A549 (cell line): Measurements from ENCODE around the gene LCN6.

ENCODE experiments used
- CBX2 ChIP-seq: fragments of 200-600 bp; sonication (generic); IDR thresholded peaks from 2 replicates; pipeline ENCODE4 v1.6.1; 2016; ENCODE audit warnings: low read depth, mild to moderate bottlenecking, borderline replicate concordance
- FOSL2 ChIP-seq, 2 experiments: fragments of 450-650 bp in 1 of 2; fragments of >200 bp in 1 of 2; sonication (Bioruptor Twin) in 1 of 2; formaldehyde crosslinking; IDR thresholded peaks; 2 replicates each; pipeline versions ENCODE4 v1.5.0 to v1.6.1; 2016 to 2020; ENCODE audit warnings: mild to moderate bottlenecking in 1 of 2, moderate library complexity in 1 of 2
- MAZ ChIP-seq: fragments of 150-350 bp; IDR thresholded peaks from 2 replicates; pipeline ENCODE4 v1.6.1; 2014; ENCODE audit warnings: antibody characterized with exemption, low read depth, low read length, borderline replicate concordance
- MYC ChIP-seq: IDR thresholded peaks from 2 replicates; pipeline ENCODE4 v1.6.1; 2012; ENCODE audit warnings: mild to moderate bottlenecking, inconsistent platforms, low read length, improper control_type of control experiment, borderline replicate concordance
- RCOR1 ChIP-seq: fragments of 150-350 bp; IDR thresholded peaks from 2 replicates; pipeline ENCODE4 v1.6.1; 2014; ENCODE audit warnings: antibody characterized with exemption, low read length, low read depth
- RNF2 ChIP-seq: fragments of 200-600 bp; sonication (generic); IDR thresholded peaks from 2 replicates; pipeline ENCODE4 v1.6.1; 2016; ENCODE audit warnings: low read depth, mild to moderate bottlenecking, antibody characterized with exemption, moderate library complexity, borderline replicate concordance
- TF ChIP-seq, protein P1 (sequence below): fragments of >200 bp; sonication (Bioruptor Twin); formaldehyde crosslinking; IDR thresholded peaks from 3 replicates; pipeline ENCODE4 v1.5.1; 2016
- TF ChIP-seq, protein P2 (sequence below): fragments of 450-650 bp; IDR thresholded peaks from 2 replicates; pipeline ENCODE4 v1.6.1; 2014; ENCODE audit warnings: antibody characterized with exemption
- TF ChIP-seq, protein P3 (sequence below): IDR thresholded peaks from 2 replicates; pipeline ENCODE4 v1.6.1; 2012
- TF ChIP-seq, protein P4 (sequence below): IDR thresholded peaks from 2 replicates; pipeline ENCODE4 v1.6.1; 2012
- TF ChIP-seq, protein P5 (sequence below): fragments of 250-450 bp; sonication (Bioruptor Pico); IDR thresholded peaks from 2 replicates; pipeline ENCODE4 v1.5.0; 2021; ENCODE audit warnings: mild to moderate bottlenecking, moderate library complexity, borderline replicate concordance

DNA sequence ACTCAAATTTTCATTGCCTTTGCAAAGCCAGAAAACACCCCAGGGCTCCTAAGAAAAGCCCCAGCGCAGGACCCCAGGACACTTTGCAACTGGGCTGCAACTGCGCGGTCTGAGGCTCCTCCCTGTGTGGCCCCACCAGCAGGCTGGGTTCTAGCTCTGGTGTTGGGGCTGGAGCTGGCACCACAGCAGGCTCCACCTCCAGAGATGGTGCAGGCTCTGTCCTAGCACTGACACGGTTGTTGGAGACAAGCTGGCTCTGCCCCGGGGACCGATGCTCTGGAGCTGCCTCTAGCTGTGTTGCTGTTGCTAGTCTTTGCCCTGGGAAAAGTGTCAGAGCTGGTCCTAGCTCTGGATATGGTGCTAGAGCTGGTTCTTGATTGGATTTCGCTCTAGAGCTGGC, 19.2 kb downstream of the LCN6 start:
- TF ChIP-seq, protein P1, sequence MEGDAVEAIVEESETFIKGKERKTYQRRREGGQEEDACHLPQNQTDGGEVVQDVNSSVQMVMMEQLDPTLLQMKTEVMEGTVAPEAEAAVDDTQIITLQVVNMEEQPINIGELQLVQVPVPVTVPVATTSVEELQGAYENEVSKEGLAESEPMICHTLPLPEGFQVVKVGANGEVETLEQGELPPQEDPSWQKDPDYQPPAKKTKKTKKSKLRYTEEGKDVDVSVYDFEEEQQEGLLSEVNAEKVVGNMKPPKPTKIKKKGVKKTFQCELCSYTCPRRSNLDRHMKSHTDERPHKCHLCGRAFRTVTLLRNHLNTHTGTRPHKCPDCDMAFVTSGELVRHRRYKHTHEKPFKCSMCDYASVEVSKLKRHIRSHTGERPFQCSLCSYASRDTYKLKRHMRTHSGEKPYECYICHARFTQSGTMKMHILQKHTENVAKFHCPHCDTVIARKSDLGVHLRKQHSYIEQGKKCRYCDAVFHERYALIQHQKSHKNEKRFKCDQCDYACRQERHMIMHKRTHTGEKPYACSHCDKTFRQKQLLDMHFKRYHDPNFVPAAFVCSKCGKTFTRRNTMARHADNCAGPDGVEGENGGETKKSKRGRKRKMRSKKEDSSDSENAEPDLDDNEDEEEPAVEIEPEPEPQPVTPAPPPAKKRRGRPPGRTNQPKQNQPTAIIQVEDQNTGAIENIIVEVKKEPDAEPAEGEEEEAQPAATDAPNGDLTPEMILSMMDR = no peak
- TF ChIP-seq FOSL2 (IDR thresholded peaks at IDR 0.05) = no peak
- no peak for TF ChIP-seq FOSL2 (CRISPR knock-in tag; IDR thresholded peaks at IDR 0.05)
- TF ChIP-seq CBX2 = no peak
- TF ChIP-seq, protein P2, sequence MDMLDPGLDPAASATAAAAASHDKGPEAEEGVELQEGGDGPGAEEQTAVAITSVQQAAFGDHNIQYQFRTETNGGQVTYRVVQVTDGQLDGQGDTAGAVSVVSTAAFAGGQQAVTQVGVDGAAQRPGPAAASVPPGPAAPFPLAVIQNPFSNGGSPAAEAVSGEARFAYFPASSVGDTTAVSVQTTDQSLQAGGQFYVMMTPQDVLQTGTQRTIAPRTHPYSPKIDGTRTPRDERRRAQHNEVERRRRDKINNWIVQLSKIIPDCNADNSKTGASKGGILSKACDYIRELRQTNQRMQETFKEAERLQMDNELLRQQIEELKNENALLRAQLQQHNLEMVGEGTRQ = no peak
- no peak for TF ChIP-seq MAZ
- TF ChIP-seq RCOR1 = no peak
- TF ChIP-seq, protein P3, sequence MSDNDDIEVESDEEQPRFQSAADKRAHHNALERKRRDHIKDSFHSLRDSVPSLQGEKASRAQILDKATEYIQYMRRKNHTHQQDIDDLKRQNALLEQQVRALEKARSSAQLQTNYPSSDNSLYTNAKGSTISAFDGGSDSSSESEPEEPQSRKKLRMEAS = no peak
- no peak for TF ChIP-seq RNF2
- TF ChIP-seq, protein P4, sequence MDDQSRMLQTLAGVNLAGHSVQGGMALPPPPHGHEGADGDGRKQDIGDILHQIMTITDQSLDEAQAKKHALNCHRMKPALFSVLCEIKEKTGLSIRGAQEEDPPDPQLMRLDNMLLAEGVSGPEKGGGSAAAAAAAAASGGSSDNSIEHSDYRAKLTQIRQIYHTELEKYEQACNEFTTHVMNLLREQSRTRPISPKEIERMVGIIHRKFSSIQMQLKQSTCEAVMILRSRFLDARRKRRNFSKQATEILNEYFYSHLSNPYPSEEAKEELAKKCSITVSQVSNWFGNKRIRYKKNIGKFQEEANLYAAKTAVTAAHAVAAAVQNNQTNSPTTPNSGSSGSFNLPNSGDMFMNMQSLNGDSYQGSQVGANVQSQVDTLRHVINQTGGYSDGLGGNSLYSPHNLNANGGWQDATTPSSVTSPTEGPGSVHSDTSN = no peak
- no peak for TF ChIP-seq MYC
- TF ChIP-seq, protein P5, sequence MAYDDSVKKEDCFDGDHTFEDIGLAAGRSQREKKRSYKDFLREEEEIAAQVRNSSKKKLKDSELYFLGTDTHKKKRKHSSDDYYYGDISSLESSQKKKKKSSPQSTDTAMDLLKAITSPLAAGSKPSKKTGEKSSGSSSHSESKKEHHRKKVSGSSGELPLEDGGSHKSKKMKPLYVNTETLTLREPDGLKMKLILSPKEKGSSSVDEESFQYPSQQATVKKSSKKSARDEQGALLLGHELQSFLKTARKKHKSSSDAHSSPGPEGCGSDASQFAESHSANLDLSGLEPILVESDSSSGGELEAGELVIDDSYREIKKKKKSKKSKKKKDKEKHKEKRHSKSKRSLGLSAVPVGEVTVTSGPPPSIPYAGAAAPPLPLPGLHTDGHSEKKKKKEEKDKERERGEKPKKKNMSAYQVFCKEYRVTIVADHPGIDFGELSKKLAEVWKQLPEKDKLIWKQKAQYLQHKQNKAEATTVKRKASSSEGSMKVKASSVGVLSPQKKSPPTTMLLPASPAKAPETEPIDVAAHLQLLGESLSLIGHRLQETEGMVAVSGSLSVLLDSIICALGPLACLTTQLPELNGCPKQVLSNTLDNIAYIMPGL = no peak
